ENCODE data around the gene ANKRD33B.
"Not testable (repeated sequence)": the region's sequence is repeated elsewhere in the genome, so short reads cannot be mapped to it uniquely, and the experiment has no call there.

Gene ANKRD33B

GRCh38 chr5:10595672-10596309, 31.9 kb downstream of the ANKRD33B start:
- DNase-seq: peak; percentile 39

GRCh38 chr5:10596310-10596703, 32.4 kb downstream of the ANKRD33B start:
- no peak for DNase-seq

- no peak for DNase-seq
Measured at GRCh38 chr5:10596886-10597451, 33.1 kb downstream of the ANKRD33B start.

- no peak for DNase-seq
Measured at GRCh38 chr5:10599113-10599512, 35.2 kb downstream of the ANKRD33B start.

GRCh38 chr5:10599862-10600284, 36.0 kb downstream of the ANKRD33B start:
- no peak for DNase-seq

GRCh38 chr5:10600626-10601245, 36.9 kb downstream of the ANKRD33B start:
- DNase-seq: peak; percentile 26

GRCh38 chr5:10601246-10602030, 37.6 kb downstream of the ANKRD33B start:
- no peak for DNase-seq

- no peak for DNase-seq
Measured at GRCh38 chr5:10602031-10602806, 38.3 kb downstream of the ANKRD33B start.

GRCh38 chr5:10604975-10605374, 41.1 kb downstream of the ANKRD33B start:
- DNase-seq: no peak

GRCh38 chr5:10606632-10607022, 42.8 kb downstream of the ANKRD33B start:
- not testable (repeated sequence) for DNase-seq

GRCh38 chr5:10607023-10607665, 43.3 kb downstream of the ANKRD33B start:
- DNase-seq: no peak

GRCh38 chr5:10607666-10608073, 43.8 kb downstream of the ANKRD33B start:
- no peak for DNase-seq

- not testable (repeated sequence) for DNase-seq
Measured at GRCh38 chr5:10608081-10608480, 44.2 kb downstream of the ANKRD33B start.

- DNase-seq: no peak
Measured at GRCh38 chr5:10610058-10610457, 46.2 kb downstream of the ANKRD33B start.

GRCh38 chr5:10611290-10611689, 47.4 kb downstream of the ANKRD33B start:
- DNase-seq: no peak

GRCh38 chr5:10612251-10612650, 48.4 kb downstream of the ANKRD33B start:
- no peak for DNase-seq

- no peak for DNase-seq
Measured at GRCh38 chr5:10615693-10616092, 51.8 kb downstream of the ANKRD33B start.

GRCh38 chr5:10617103-10617502, 53.2 kb downstream of the ANKRD33B start:
- no peak for DNase-seq

- no peak for DNase-seq
Measured at GRCh38 chr5:10618311-10618710, 54.4 kb downstream of the ANKRD33B start.

- no peak for DNase-seq
Measured at GRCh38 chr5:10619649-10620048, 55.8 kb downstream of the ANKRD33B start.

GRCh38 chr5:10620346-10620745, 56.5 kb downstream of the ANKRD33B start:
- no peak for DNase-seq

GRCh38 chr5:10621832-10622231, 58.0 kb downstream of the ANKRD33B start:
- DNase-seq: no peak
